Measurements from ENCODE around the gene IKZF3. TPM values are rescaled to one million over a fixed set of nuclear protein-coding genes. Genes with fewer than 3 reads are reported as not detected.

Gene IKZF3
- total RNA-seq, 4 donors from 2014 or later = 0.60 to 1.9 (median 1.1) TPM

GRCh38 chr17:39722965-39723848, 140.9 kb downstream of the IKZF3 start:
- peaks cover 59% of the 10 kb centered on the region for H3K36me3 ChIP-seq
- no peak overlapping the region for H3K4me3 ChIP-seq
- peak overlapping the region; percentile 12 for H3K27ac ChIP-seq
- WGBS = 72% methylated on average over 33 of the region's 34 CpGs
- TF ChIP-seq POLR2A (IDR thresholded peaks at IDR 0.05) (no peak), CTCF (IDR thresholded peaks at IDR 0.05) (no peak), EP300 (IDR thresholded peaks at IDR 0.05) (no peak), POLR2AphosphoS5 (IDR thresholded peaks at IDR 0.05) (no peak)
- H3K9me3 ChIP-seq = no peaks in the 10 kb centered on the region
- H3K4me1 ChIP-seq = peaks cover 7% of the 10 kb centered on the region
- no peak for DNase-seq (ENCODE audit: low spot score in 2 of 2)
- H3K27me3 ChIP-seq = no peaks in the 10 kb centered on the region

GRCh38 chr17:39722104-39722503, 142.0 kb downstream of the IKZF3 start:
- Histone ChIP-seq H3K4me1 (peaks cover 10% of the 10 kb centered on the region), H3K27me3 (no peaks in the 10 kb centered on the region), H3K27ac (no peak overlapping the region), H3K9me3 (no peaks in the 10 kb centered on the region), H3K36me3 (peaks cover 53% of the 10 kb centered on the region), H3K4me3 (no peak overlapping the region)
- WGBS = 94% methylated on average over 6 of the region's 6 CpGs
- TF ChIP-seq POLR2AphosphoS5 (IDR thresholded peaks at IDR 0.05) (no peak), CTCF (IDR thresholded peaks at IDR 0.05) (no peak), POLR2A (IDR thresholded peaks at IDR 0.05) (no peak), EP300 (IDR thresholded peaks at IDR 0.05) (no peak)
- no peak for DNase-seq (ENCODE audit: low spot score in 2 of 2)

GRCh38 chr17:39719563-39720355, 144.4 kb downstream of the IKZF3 start:
- peaks cover 45% of the 10 kb centered on the region for H3K36me3 ChIP-seq
- peaks cover 31% of the 10 kb centered on the region for H3K4me1 ChIP-seq

GRCh38 chr17:39717660-39718059, 146.5 kb downstream of the IKZF3 start:
- Histone ChIP-seq H3K4me3 (no peak overlapping the region), H3K36me3 (peaks cover 52% of the 10 kb centered on the region), H3K4me1 (peaks cover 25% of the 10 kb centered on the region), H3K27ac (no peak overlapping the region), H3K9me3 (no peaks in the 10 kb centered on the region), H3K27me3 (no peaks in the 10 kb centered on the region)
- no peak for DNase-seq (ENCODE audit: low spot score in 2 of 2)
- TF ChIP-seq EP300 (IDR thresholded peaks at IDR 0.05) (no peak), POLR2AphosphoS5 (IDR thresholded peaks at IDR 0.05) (no peak), POLR2A (IDR thresholded peaks at IDR 0.05) (no peak)
- WGBS = 82% methylated on average over 6 of the region's 6 CpGs

More at GRCh38 chr17:39719563-39720355, 144.4 kb downstream of the IKZF3 start:
- no peak for DNase-seq (ENCODE audit: low spot score in 2 of 2)
- Histone ChIP-seq H3K27me3 (no peaks in the 10 kb centered on the region), H3K9me3 (no peaks in the 10 kb centered on the region), H3K27ac (no peak overlapping the region), H3K4me3 (no peak overlapping the region)
- no peak for TF ChIP-seq POLR2AphosphoS5 (IDR thresholded peaks at IDR 0.05)
- no peak for TF ChIP-seq EP300 (IDR thresholded peaks at IDR 0.05)
- TF ChIP-seq CTCF (IDR thresholded peaks at IDR 0.05) = no peak
- TF ChIP-seq POLR2A (IDR thresholded peaks at IDR 0.05) = no peak
- WGBS = 58% methylated on average over 7 of the region's 7 CpGs

GRCh38 chr17:39716879-39717536, 147.1 kb downstream of the IKZF3 start:
- no peaks in the 10 kb centered on the region for H3K9me3 ChIP-seq
- peaks cover 55% of the 10 kb centered on the region for H3K36me3 ChIP-seq
- H3K27me3 ChIP-seq = no peaks in the 10 kb centered on the region
- peaks cover 25% of the 10 kb centered on the region for H3K4me1 ChIP-seq
- peak overlapping the region; percentile 85 for H3K27ac ChIP-seq
- no peak for TF ChIP-seq POLR2AphosphoS5 (IDR thresholded peaks at IDR 0.05)
- TF ChIP-seq EP300 (IDR thresholded peaks at IDR 0.05) = no peak
- TF ChIP-seq POLR2A (IDR thresholded peaks at IDR 0.05) = no peak
- no peak for TF ChIP-seq CTCF (IDR thresholded peaks at IDR 0.05)
- no peak for DNase-seq (ENCODE audit: low spot score in 2 of 2)
- no peak overlapping the region for H3K4me3 ChIP-seq
- 71% methylated on average over 11 of the region's 11 CpGs for WGBS

All from suprapubic skin (tissue), 4 donors.